DMS53 treated with DMSO at 0.1 percent for 48 hours (cell line): ENCODE results near the gene MDK.

Source experiments
- DNase-seq: peaks from one replicate; lab custom pipeline; 2025; ENCODE audit not compliant: unreplicated experiment; lab: John Stamatoyannopoulos, UW

The MDK gene

GRCh38 chr11:46381048-46381818 is at the start of gene MDK:
TSS of gene MDK (plus strand) at chr11:46381669. CDS start at chr11:46382058, 389 bp downstream.
- DNase-seq = no peak

DNA sequence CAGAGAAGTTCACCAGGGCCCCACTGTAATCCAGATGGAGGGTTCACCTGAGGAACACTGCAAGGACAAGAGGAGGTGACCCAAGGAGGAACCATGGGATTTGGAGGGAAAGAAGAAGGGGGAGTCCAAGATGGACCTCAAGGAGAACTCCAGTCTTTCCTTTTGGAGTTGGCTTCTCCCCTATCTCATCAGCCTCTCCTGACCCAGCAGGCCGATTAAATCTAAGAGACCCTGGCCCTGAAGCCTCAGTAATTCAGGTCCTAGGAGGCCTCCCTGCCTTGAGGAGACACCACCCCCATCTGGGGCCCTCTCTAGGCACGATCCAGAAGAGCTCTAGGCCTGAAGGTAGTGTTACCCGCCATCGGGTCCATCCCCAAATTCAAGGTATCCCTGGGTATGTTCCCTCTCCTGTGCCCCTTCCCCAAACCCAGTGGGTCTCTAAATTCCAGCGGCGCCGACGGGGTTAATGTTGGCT is 49.3 kb upstream of the MDK start:
- no peak for DNase-seq

- no peak for DNase-seq
These were observed 48.7 kb upstream of the MDK start for GRCh38 chr11:46332568-46333393.

- DNase-seq = no peak
These were observed 48.0 kb upstream of the MDK start for GRCh38 chr11:46333394-46333947.

DNA sequence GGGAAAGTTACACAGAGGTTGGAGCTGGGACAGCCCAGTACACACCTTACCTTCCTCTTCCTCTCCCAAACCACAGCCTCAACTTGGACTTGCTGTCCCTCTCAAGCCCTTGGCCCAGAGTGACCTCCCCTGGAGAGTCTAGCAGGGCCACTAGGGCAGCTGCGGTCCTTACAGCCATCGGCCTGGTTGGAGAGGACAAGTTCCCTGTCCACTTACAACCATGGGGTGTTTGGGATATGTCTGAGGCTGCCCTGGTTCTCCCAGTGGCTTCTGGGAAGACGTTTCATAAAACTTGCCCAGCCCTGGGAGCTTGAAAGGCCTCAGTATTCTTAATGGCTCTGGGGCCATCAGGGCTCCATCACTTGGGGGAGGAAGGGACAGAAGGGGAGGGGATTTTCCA is 47.3 kb upstream of the MDK start:
- DNase-seq = no peak

DNA sequence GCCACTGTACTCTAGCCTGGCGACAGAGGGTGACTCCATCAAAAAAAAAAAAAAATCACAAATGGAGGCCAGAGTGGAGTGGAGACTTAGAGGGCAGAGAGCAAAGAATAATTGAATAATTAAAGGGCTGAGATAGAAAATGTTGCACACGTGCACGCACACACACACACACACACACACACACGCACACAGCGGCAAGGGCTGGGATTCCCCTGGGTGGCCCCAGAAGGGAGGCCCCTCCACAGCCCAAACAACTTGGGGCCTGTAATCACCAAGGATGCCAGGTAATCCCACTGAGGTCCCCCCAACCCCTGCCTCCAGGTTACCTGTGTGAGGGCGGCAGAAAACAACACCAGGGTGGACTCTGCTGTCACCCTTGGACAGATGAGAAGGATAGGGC is 46.2 kb upstream of the MDK start:
- DNase-seq = no peak

GRCh38 chr11:46335890-46336562 is 45.4 kb upstream of the MDK start:
- DNase-seq = no peak

- DNase-seq = no peak
These were observed 44.8 kb upstream of the MDK start for GRCh38 chr11:46336563-46337180.

- DNase-seq = no peak
These were observed 43.7 kb upstream of the MDK start for GRCh38 chr11:46337626-46338345.

DNA sequence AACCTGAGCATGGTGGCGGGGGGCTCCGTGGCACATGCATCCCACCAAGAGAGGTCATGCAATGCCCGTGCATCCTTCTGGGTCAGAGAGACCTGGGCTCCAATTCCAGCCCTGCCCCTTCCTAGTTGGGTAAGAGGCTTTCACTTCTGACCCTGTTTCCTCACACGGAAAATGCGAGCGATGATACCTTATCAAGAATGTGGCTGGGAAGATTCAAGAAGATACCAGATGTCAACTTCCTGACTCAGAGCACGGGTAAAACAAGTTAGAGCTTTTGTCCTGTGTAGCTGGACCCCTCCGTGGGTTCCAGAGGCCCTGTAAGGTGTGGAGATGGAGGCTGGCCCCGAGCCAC is 42.9 kb upstream of the MDK start:
- no peak for DNase-seq

- no peak for DNase-seq
These were observed 42.3 kb upstream of the MDK start for GRCh38 chr11:46338988-46339666.

DNA sequence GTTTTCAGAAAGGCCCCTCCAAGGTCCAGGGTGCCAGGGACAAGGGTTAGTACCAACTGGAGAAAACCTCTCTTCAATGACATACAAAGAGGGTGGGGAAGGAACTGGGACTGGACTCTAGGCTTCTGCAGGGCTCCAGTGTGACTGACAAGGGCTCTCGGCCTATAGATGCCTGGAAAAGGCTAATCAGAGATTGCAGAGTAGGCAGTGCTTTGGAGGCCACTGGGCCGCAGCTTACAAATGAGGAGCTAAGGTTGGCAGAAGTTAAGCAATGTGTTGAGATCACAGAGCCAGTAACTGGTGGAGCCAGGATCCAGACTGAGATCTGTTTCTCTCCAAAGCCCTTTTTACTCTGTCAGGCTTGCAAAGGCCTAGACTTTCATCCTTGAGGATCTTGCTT is 41.7 kb upstream of the MDK start:
- no peak for DNase-seq

GRCh38 chr11:46341454-46341853 is 40.0 kb upstream of the MDK start:
- no peak for DNase-seq

DNA sequence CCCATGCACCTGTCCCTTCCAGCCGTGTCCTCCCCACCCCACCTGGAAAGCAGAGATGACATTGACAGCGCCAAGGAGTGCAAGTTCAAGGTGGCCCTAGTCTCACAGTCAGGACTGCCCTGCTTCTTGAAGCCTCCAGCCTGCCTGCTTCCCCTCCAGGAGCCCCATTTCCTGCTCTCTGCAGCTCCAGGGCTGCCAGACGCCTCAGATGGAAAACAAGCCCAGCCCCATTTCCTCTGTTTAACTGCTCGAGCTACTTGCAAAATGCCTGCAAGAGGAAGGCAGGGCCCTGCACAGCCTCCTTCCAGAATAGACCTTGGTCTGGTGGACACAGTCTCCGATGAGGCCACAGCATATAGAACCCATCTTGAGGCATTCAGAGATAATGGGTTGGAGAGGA is 39.2 kb upstream of the MDK start:
- DNase-seq = no peak

DNA sequence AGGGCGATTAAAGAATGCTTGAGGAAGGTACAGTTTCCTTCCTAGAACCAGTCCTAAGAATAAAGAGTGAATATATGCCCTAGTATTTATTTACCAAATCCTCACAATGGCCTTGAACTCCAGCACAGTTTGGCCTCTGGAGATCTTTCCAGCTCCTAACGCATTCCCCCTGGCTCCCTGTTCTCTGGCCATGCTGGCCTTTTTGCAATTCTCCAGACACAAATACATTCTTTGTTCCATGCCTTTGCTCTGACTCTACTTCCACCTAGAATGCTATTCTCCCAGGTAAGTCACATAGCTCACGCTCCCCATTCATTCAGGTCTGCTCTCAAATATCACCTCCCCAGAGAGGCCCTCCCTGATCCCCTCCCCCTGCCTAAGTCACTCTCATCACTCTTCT is 37.9 kb upstream of the MDK start:
- no peak for DNase-seq

DNA sequence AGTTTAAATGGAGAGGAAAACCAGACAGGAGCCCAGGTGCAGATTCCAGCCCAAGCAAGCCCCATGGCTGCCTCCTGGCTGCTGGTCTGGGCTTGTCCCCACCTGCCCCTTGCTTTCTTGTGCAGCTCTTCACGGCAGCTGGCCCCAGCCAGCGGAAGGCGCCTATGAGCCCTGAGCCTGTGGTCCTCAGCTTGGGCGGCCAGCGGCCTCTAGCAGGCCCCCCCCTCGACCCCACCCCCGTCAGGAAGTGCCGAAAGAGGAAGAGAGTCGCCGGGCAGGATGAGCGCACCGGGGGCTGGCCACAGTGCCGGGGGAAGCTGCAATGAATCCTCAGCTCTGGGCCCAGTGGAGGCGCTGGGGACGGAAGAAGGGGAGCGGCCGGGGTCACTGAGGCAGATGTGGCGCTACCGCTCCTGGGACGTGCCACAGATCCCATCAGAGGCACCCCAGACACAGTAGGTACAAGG is 36.3 kb upstream of the MDK start:
- DNase-seq = no peak

DNA sequence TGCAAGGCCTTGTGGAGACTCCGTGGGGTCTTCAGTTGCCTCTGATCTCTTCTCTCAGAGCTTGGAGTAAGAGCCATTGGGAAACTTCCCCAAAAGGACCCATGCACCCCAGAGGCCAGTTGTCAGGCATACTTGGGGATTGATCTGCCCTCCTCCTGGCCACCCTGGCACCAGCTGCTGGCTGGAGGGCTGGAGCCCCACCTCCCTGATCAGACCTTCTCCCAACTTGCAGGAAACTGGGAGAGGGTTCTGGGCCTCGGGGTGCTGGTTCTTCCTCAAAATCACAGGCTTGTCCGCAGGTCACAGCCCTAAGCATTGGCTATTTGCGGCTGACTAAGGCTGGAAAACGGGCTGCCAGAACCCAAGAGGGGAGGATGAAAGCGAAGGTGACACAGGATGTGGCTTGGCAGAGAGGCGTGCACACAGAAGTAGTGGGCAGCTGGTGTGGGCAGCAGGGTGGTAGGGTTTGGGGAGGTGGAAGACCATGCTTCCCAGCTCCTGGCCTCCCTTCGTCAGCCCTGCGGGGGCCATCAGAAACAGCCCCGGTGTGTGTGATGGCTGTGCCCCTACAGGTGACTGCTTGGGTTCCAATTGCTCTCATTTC is 35.5 kb upstream of the MDK start:
- DNase-seq = no peak

DNA sequence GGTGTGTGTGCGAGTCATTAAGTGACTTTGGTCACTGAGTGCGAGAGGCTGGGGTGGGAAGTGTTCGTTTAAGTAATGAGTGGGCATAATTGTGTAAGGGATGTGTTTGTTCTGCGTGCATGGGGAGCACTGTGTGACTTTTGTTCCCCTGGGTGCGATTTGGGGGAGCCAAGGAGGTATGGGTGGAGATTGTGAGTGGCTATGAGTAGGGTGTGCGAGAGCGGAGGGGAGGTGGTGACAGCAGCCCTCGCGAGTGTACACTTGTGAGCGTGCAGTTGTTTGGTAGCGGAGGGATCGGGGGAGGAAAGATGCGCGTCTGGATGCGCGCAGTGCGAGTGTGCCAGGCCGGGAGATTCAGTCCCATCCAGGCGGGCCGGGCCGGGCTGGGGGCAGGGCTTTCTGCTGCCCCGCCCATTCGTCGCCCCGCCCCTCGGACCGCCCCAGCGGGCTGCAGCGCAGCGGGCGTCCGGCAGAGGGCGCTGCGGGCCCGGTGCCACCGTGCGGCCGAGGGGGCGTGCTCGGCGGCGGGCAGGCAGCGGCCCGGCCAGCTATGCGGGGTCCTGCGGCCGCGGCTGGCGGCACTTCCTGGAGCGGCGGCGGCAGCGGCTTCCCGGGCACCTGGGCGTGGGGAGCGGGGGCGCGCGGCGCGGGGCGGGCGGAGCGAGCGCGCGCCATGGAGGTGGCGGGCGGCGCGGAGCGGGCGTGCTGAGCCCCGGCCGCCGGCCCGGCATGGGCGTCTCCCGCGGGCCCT is 34.4 kb upstream of the MDK start, which contains the start of gene DGKZ:
TSS of gene DGKZ (plus strand) at position 578 of the 751 bp plus-strand sequence. CDS start 197 bp downstream, outside the sequence.
- peak; percentile 59 for DNase-seq
